GM18870 (cell line): Measurements from ENCODE around the gene C22orf15.

ENCODE experiments used
- ATAC-seq: cut with Tn5 transposase; IDR thresholded peaks from one replicate; pipeline ENCODE4 v1.9.1; 2021; ENCODE audit warnings: moderate library complexity; ENCODE audit not compliant: unreplicated experiment

C22orf15 gene

GRCh38 chr22:23772649-23773473 is 10.1 kb downstream of the C22orf15 start, which contains the start of gene MMP11:
MMP11 (plus strand) TSS chr22:23772849; CDS start chr22:23772871, 22 bp downstream.
- ATAC-seq = no peak

GRCh38 chr22:23773483-23774113 is 10.8 kb downstream of the C22orf15 start:
- no peak for ATAC-seq

GRCh38 chr22:23774114-23774921 is 11.5 kb downstream of the C22orf15 start:
- no peak for ATAC-seq

GRCh38 chr22:23774922-23775436 is 12.2 kb downstream of the C22orf15 start:
- ATAC-seq = no peak

GRCh38 chr22:23775779-23776375 is 13.1 kb downstream of the C22orf15 start:
- ATAC-seq = no peak

GRCh38 chr22:23777776-23778576 is 15.2 kb downstream of the C22orf15 start:
- no peak for ATAC-seq

GRCh38 chr22:23778577-23778900 is 15.7 kb downstream of the C22orf15 start:
- no peak for ATAC-seq

GRCh38 chr22:23779083-23779482 is 16.3 kb downstream of the C22orf15 start:
- no peak for ATAC-seq

GRCh38 chr22:23779731-23780130 is 16.9 kb downstream of the C22orf15 start:
- ATAC-seq = no peak

GRCh38 chr22:23780146-23780748 is 17.5 kb downstream of the C22orf15 start:
- ATAC-seq = no peak

- no peak for ATAC-seq
These were observed 18.3 kb downstream of the C22orf15 start for GRCh38 chr22:23781065-23781464.

- no peak for ATAC-seq
These were observed 18.9 kb downstream of the C22orf15 start for GRCh38 chr22:23781511-23782183.

- ATAC-seq = no peak
These were observed 19.5 kb downstream of the C22orf15 start for GRCh38 chr22:23782252-23782651.

GRCh38 chr22:23782703-23783102 is 19.9 kb downstream of the C22orf15 start:
- no peak for ATAC-seq

- ATAC-seq = no peak
These were observed 20.7 kb downstream of the C22orf15 start for GRCh38 chr22:23783265-23784150.

GRCh38 chr22:23784215-23784732 is 21.5 kb downstream of the C22orf15 start:
- ATAC-seq = no peak

GRCh38 chr22:23786261-23786710 is 23.5 kb downstream of the C22orf15 start:
- no peak for ATAC-seq
